GM10266 (cell line): ENCODE results near the gene LRRFIP1.
A peak's percentile ranks its signal among the peaks of the same experiment; 100 is the strongest.

Experiments used
- DNase-seq: peaks from one replicate; pipeline ENCODE4 v3.0.0; 2012; ENCODE audit errors: extremely low spot score
- TF ChIP-seq, protein P1 (sequence below): IDR thresholded peaks from 2 replicates; pipeline ENCODE4 v1.5.1; 2012; ENCODE audit warnings: mild to moderate bottlenecking, low read depth; ENCODE audit not compliant: control insufficient read depth, insufficient read depth; ENCODE audit errors: missing control alignments

LRRFIP1 gene, protein sequence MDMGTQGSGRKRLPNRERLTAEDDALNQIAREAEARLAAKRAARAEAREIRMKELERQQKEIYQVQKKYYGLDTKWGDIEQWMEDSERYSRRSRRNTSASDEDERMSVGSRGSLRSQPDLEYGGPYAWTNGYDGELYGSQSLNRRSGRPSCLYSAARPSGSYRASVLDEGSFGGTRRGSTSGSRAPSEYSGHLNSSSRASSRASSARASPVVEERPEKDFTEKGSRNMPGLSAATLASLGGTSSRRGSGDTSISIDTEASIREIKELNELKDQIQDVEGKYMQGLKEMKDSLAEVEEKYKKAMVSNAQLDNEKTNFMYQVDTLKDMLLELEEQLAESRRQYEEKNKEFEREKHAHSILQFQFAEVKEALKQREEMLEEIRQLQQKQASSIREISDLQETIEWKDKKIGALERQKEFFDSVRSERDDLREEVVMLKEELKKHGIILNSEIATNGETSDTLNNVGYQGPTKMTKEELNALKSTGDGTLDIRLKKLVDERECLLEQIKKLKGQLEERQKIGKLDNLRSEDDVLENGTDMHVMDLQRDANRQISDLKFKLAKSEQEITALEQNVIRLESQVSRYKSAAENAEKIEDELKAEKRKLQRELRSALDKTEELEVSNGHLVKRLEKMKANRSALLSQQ

DNA sequence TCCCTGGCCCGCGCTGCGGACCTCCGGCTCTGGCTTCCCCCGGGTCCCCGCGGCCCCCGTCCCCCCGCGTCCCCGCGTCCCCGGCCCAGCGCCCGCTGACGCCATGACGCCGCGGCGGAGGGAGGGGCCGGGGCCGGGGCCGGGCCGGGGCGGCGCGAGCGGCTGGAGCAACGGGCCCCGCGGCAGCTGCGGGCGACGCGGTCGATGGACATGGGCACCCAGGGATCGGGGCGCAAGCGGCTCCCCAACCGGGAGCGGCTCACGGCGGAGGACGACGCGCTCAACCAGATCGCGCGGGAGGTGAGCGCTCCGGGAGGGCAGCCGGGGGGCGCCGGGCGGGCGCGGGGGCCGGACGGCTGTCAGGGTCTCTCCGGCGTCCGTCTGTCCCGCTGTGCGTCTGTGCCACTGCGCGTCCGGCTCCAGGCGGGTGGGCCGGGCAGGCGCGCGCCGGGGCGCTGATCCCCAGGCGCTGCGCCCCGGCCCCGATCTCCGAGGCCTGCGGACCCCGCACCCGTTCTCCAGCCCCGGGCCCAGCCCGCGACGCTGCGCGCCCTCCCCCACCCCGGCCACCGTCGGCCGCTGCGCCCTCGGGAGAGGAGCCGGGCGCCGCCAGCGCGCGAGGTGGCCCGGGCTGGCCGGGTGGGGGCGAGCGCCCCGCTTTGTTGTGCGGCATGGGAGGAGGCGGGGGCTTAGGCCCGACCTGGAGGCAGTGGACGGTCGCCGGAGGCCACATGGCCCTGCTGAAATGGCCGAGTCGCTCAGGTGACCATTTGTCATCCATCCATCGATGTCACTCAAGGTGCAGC lies at the start of gene LRRFIP1:
LRRFIP1 (plus strand) TSS at position 147 of the 806 bp plus-strand sequence; CDS start at position 205, 58 bp downstream.
- TF ChIP-seq, protein P1, sequence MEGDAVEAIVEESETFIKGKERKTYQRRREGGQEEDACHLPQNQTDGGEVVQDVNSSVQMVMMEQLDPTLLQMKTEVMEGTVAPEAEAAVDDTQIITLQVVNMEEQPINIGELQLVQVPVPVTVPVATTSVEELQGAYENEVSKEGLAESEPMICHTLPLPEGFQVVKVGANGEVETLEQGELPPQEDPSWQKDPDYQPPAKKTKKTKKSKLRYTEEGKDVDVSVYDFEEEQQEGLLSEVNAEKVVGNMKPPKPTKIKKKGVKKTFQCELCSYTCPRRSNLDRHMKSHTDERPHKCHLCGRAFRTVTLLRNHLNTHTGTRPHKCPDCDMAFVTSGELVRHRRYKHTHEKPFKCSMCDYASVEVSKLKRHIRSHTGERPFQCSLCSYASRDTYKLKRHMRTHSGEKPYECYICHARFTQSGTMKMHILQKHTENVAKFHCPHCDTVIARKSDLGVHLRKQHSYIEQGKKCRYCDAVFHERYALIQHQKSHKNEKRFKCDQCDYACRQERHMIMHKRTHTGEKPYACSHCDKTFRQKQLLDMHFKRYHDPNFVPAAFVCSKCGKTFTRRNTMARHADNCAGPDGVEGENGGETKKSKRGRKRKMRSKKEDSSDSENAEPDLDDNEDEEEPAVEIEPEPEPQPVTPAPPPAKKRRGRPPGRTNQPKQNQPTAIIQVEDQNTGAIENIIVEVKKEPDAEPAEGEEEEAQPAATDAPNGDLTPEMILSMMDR: no peak
- DNase-seq: no peak

DNA sequence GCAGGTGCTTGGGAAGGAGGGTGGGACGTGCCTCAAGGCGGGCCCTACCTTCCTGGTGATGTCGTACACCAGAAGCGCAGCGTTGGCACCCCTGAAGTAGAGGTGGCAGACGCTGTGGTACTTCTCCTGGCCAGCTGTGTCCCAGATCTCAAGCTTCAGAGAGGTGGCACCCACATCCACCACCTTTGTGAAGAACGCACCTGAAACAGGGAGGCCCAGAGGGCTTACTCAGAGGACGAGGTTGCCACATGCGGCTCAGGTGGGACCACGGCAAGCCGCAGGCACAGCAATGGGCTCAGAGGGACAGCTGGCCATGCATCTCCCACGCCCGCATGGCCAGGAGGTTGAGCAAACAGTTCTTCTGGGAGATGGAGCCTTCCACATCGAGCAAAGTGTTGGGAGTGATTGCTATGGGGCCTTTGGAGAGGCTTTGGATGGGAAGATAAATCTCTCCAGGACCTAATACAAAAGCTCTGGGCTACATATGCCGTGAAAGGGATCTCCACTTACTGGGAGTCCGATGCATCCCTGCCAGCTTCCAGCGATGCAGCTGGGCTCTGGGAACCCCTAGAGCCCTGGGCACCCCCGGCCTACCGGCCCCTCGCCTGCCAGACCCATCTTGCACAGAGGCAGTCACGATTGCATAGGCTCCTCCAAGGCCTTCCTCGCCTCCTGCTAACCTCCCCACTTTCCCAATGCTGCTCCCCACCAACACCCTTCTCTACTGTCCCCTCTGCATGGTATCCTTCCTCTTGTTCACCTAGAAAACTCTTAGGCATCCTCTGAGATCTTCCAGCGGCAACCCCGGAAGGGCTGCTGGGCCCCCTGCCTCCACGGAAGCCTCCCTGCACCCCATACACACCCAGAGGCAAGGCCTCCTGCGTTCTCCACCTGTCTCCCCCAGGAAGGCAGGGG lies 49.2 kb upstream of the LRRFIP1 start:
- TF ChIP-seq, protein P1: no peak
- DNase-seq: no peak

DNA sequence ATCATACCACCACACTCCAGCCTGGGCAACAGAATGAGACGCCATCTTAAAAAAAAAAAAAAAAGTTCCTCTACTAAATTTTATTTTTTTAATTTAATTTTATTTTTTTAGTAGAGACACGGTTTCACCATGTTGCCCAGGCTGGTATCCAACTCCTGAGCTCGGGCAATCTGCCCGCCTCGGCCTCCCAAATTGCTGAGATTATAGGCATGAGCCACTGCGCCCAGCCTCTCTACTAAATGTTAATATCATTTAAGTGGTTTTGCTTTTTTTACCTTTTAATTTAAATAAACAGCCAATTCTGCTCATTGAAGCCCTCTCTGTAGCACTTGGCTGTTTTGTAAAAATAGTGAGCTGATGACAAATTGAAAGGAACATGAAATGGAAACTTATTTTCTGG lies 46.1 kb upstream of the LRRFIP1 start:
- TF ChIP-seq, protein P1: no peak

DNA sequence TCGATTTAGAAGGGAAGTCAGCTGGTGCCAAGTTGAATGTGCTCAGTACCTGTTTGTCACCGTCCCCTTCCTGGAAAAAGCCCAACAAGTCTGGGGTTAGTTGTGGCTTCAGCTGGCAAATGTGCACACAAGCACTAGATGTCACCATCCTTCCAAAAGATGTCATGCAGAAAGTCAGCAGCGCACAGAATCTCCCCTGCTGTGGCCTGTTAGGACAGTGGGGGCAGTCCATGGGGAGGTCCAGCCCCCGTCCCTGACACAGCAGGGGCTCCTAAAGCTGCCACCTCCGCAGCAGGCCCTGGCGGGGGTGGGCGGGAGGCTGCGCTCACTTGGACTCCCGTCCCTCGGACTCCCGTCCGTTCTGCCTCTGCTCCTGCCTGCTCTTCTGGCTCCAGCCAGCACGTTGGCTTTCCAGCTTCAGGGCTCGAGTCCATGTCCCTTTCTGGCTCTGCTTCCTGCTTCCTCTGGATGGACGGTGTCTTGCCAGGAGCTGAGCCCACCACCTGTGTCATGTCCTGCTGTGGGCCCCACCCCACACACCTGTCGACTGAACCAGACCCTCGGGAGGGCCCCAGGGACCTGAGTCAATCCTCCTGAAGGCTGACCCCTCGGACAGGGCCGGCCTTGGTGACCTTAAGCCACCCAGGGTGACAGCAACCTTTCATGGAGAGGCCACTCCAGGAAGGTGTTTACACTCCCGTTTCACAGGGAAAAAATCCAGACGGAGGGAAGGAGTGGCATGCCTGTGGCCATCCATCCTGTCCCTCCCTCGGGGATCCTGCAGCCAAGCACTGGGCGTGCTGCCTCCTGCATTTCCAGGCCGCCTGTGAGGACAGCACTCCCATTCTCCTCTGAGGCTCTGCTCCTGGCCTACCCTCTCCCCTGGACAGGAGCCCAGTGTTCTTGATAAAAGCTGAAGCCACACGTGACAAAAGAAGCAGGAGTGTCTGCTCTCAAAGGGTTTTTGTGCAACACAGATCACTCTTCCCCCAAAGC lies 45.3 kb upstream of the LRRFIP1 start:
- TF ChIP-seq, protein P1: peak; percentile 51
- peak; percentile 45 for DNase-seq

More for the DNA sequence above, 46.1 kb upstream of the LRRFIP1 start:
- no peak for DNase-seq

DNA sequence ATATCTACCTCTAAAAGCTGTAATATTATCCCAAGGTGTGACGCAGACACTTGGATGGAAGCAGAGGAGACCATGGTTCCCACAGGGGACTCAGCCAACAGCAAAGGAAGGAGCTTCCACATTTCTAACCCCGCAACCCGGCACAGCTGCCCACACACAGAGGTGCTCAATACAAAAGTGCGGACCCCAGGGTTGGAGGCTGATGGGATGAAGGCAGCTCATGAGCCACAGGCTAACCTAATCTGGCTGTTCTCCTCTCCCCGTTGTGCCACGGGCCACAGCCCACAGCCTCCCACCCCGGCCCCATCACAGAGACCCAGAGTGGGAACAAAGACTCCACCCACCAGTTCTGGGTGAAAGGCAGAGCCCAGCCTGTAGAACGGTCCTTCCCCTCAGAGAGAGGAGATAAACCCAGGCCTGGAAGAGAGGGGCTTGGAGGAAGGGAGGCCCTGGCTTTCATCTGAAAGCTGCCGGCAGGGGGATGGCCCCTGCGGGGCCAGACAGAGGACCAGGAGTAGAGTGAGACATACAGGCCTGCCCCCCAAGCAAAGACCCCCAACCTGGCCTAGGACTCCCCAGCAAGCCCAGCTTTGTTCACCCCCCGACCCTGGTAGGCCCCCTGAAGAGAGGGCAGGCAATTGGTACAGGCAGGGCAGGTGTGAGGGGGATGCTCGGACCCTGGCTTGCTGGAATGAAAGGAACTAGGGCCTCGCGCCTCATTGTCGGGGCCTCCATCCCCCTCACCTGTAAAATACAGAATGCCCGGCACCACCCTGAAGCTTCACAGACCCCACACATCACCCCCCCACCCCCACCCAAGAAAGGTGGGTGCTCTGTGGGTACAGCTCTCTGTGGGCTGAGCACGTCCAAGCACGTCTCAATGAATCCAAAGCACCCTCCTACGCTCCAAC lies 43.7 kb upstream of the LRRFIP1 start:
- no peak for DNase-seq
- TF ChIP-seq, protein P1: no peak
